Loucy (cell line): ENCODE measurements around the gene RSAD2.

Experiments
- H2AFZ ChIP-seq: fragments of 200-600 bp; sonication (generic); 2 replicates; pipeline ENCODE4 v1.6.0; 2016; ENCODE audit warnings: antibody characterized with exemption, mild to moderate bottlenecking, low read length, moderate library complexity
- H3F3A ChIP-seq: fragments of 200-600 bp; 2 replicates; pipeline ENCODE4 v1.6.0; 2016; ENCODE audit warnings: antibody characterized with exemption, low read depth, mild to moderate bottlenecking
- H3K27me3 ChIP-seq: fragments of 200-600 bp; sonication (generic); 2 replicates; pipeline ENCODE4 v1.6.1; 2014; ENCODE audit warnings: low read length, mild to moderate bottlenecking; ENCODE audit not compliant: insufficient read depth, poor library complexity, severe bottlenecking
- H3K36me3 ChIP-seq: fragments of 200-600 bp; sonication (generic); 2 replicates; pipeline ENCODE4 v1.6.1; 2016; ENCODE audit warnings: low read length; ENCODE audit not compliant: insufficient read depth
- H3K4me1 ChIP-seq: fragments of 200-600 bp; sonication (generic); 2 replicates; pipeline ENCODE4 v1.5.1; 2014; ENCODE audit warnings: low read length, mild to moderate bottlenecking; ENCODE audit not compliant: insufficient read depth, poor library complexity, severe bottlenecking
- H3K4me2 ChIP-seq: fragments of 200-600 bp; sonication (generic); 2 replicates; pipeline ENCODE4 v1.6.0; 2014; ENCODE audit warnings: antibody characterized with exemption, low read length, low read depth, mild to moderate bottlenecking; ENCODE audit not compliant: poor library complexity, severe bottlenecking
- H3K4me3 ChIP-seq: fragments of 200-600 bp; sonication (generic); 2 replicates; pipeline ENCODE4 v1.5.1; 2014; ENCODE audit warnings: low read length, mild to moderate bottlenecking, mixed read lengths; ENCODE audit not compliant: poor library complexity, severe bottlenecking
- H3K79me2 ChIP-seq: fragments of 200-600 bp; sonication (generic); 2 replicates; pipeline ENCODE4 v1.6.1; 2014; ENCODE audit warnings: low read length; ENCODE audit not compliant: insufficient read depth
- H3K9ac ChIP-seq: fragments of 200-600 bp; sonication (generic); 2 replicates; pipeline ENCODE4 v1.6.0; 2014; ENCODE audit warnings: mild to moderate bottlenecking, low read depth, low read length, moderate library complexity; ENCODE audit not compliant: poor library complexity, severe bottlenecking
- H3K9me2 ChIP-seq: fragments of 200-600 bp; sonication (generic); replicated peaks from 2 replicates; pipeline ENCODE4 v1.6.1; 2016; ENCODE audit warnings: low read depth, low read length, mixed read lengths
- H3K9me3 ChIP-seq: fragments of 200-600 bp; sonication (generic); 2 replicates; pipeline ENCODE4 v1.6.1; 2014; ENCODE audit warnings: mild to moderate bottlenecking, antibody characterized with exemption, low read length, low read depth; ENCODE audit not compliant: insufficient read depth
- H4K20me1 ChIP-seq: fragments of 200-600 bp; sonication (generic); 2 replicates; pipeline ENCODE4 v1.6.0; 2014; ENCODE audit warnings: antibody characterized with exemption, low read length, mild to moderate bottlenecking; ENCODE audit not compliant: insufficient read depth, poor library complexity, severe bottlenecking
- EZH2phosphoT487 ChIP-seq: fragments of 200-600 bp; IDR thresholded peaks from 2 replicates; pipeline ENCODE4 v1.6.1; 2018; ENCODE audit warnings: antibody characterized with exemption, mild to moderate bottlenecking, moderate library complexity, borderline replicate concordance
- TF ChIP-seq, protein P1 (sequence below): fragments of 200-600 bp; sonication (generic); conservative IDR thresholded peaks from 2 replicates; pipeline ENCODE4 v1.5.1; 2014; ENCODE audit warnings: mild to moderate bottlenecking, antibody characterized with exemption, low read length

Gene RSAD2

GRCh38 chr2:6883448-6884122 lies 6.0 kb downstream of the RSAD2 start:
- Histone ChIP-seq H3K4me1 (peaks cover 69% of the 10 kb centered on the region), H3K4me2 (no peak overlapping the region), H3K9me3 (no peaks in the 10 kb centered on the region), H3K9ac (no peak overlapping the region), H2AFZ (no peak overlapping the region), H3F3A (peaks cover 12% of the 10 kb centered on the region), H3K36me3 (no peaks in the 10 kb centered on the region), H3K9me2 (no peaks in the 10 kb centered on the region), H4K20me1 (no peaks in the 10 kb centered on the region), H3K27me3 (no peaks in the 10 kb centered on the region), H3K79me2 (no peaks in the 10 kb centered on the region), H3K4me3 (no peak overlapping the region)
- no peak for TF ChIP-seq EZH2phosphoT487
- TF ChIP-seq, protein P1, sequence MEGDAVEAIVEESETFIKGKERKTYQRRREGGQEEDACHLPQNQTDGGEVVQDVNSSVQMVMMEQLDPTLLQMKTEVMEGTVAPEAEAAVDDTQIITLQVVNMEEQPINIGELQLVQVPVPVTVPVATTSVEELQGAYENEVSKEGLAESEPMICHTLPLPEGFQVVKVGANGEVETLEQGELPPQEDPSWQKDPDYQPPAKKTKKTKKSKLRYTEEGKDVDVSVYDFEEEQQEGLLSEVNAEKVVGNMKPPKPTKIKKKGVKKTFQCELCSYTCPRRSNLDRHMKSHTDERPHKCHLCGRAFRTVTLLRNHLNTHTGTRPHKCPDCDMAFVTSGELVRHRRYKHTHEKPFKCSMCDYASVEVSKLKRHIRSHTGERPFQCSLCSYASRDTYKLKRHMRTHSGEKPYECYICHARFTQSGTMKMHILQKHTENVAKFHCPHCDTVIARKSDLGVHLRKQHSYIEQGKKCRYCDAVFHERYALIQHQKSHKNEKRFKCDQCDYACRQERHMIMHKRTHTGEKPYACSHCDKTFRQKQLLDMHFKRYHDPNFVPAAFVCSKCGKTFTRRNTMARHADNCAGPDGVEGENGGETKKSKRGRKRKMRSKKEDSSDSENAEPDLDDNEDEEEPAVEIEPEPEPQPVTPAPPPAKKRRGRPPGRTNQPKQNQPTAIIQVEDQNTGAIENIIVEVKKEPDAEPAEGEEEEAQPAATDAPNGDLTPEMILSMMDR, result no peak

GRCh38 chr2:6885551-6885950 lies 8.0 kb downstream of the RSAD2 start:
- TF ChIP-seq EZH2phosphoT487, result no peak
- TF ChIP-seq, protein P1, result no peak
- no peaks in the 10 kb centered on the region for H3K36me3 ChIP-seq
- no peaks in the 10 kb centered on the region for H4K20me1 ChIP-seq
- no peak overlapping the region for H3K9ac ChIP-seq
- H2AFZ ChIP-seq, result no peak overlapping the region
- H3K4me2 ChIP-seq, result no peak overlapping the region
- no peaks in the 10 kb centered on the region for H3K79me2 ChIP-seq
- no peaks in the 10 kb centered on the region for H3K9me2 ChIP-seq
- H3K27me3 ChIP-seq, result no peaks in the 10 kb centered on the region
- H3K9me3 ChIP-seq, result no peaks in the 10 kb centered on the region
- H3K4me3 ChIP-seq, result no peak overlapping the region
- H3F3A ChIP-seq, result 0 out of 2 replicates have a peak, but pooled peaks cover 8% of the 10 kb centered on the region
- H3K4me1 ChIP-seq, result peaks cover 55% of the 10 kb centered on the region

DNA sequence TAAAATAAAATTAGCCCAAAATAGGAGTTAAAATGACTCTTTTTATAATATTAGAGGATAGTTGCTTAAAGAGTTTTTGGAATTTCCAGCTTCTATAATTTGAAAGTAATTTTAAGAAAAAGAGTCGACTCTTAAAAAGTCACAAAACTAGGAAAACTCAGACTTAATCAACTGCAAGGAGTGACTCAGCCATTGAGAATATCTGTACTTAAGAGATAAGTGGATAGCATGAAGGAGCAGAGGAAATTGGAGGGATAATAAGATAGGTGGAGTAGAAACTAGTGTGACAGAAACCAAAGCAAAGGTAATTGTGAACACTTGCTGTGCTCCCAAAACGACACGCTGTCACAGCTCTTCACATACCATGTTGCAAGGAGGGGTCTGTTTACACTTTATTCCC lies 8.4 kb downstream of the RSAD2 start:
- Histone ChIP-seq H3K9me2 (no peaks in the 10 kb centered on the region), H3K27me3 (no peaks in the 10 kb centered on the region), H3K79me2 (no peaks in the 10 kb centered on the region), H3K9ac (no peak overlapping the region), H4K20me1 (no peaks in the 10 kb centered on the region), H2AFZ (no peak overlapping the region), H3K4me1 (peaks cover 52% of the 10 kb centered on the region), H3K36me3 (no peaks in the 10 kb centered on the region), H3K9me3 (no peaks in the 10 kb centered on the region), H3K4me3 (no peak overlapping the region), H3K4me2 (no peak overlapping the region), H3F3A (0 out of 2 replicates have a peak, but pooled peaks cover 5% of the 10 kb centered on the region)
- TF ChIP-seq, protein P1, result no peak
- TF ChIP-seq EZH2phosphoT487, result no peak
